K562 (cell line): ENCODE measurements around the gene SERINC3. TPM values are rescaled to one million over a fixed set of nuclear protein-coding genes. Genes with fewer than 3 reads are reported as not detected.

Experiments used
- ATAC-seq: fragments of 200-7000 bp; cut with Tn5 transposase; 3 replicates; pipeline ENCODE4 v1.9.1; 2020; ENCODE audit warnings: moderate library complexity
- BruUV-seq: library from RNA; stranded (reverse); fragments of 400-500 nt; replicated peaks from 2 replicates; lab custom pipeline; 2021; lab: Mats Ljungman, UMichigan
- CTCF ChIA-PET: fragments of 300-600 bp; formaldehyde crosslinking; extraction: SDS; loops from one replicate; lab custom pipeline; 2021; ENCODE audit warnings: low intra/inter-chr PET ratio; lab: Yijun Ruan, JAX
- POLR2A ChIA-PET: fragments of 300-600, 350-650 bp; sonication (Branson Sonifier 250); formaldehyde crosslinking; extraction: SDS; loops from one replicate; lab custom pipeline; 2021; ENCODE audit warnings: antibody characterized with exemption, inconsistent platforms; lab: Yijun Ruan, JAX
- DNase-seq, 4 experiments: peaks; one replicate each; pipeline versions ENCODE4 v3.0.0 to v3.0.0-alpha.2; 2011 to 2018; ENCODE audit warnings: low spot score in 3 of 4, mixed read lengths in 3 of 4; ENCODE audit errors: extremely low read depth in 1 of 4
- FAIRE-seq: peaks from 2 replicates; lab custom pipeline; 2011; peaks lifted over from hg19 to GRCh38; lab: Jason Lieb, UNC
- H2AFZ ChIP-seq: 2 replicates; pipeline ENCODE4 v1.6.0; 2011; ENCODE audit warnings: low read depth, low read length, control low read depth, inconsistent platforms
- H3K27ac ChIP-seq: fragments of 200-600 bp; 3 replicates; pipeline ENCODE4 v1.8.0; 2011; ENCODE audit warnings: low read depth, mild to moderate bottlenecking, control low read depth, inconsistent platforms, low read length, moderate library complexity, mixed read lengths; ENCODE audit errors: extremely low read depth
- H3K27me3 ChIP-seq, 2 experiments: fragments of 300-600 bp in 1 of 2; 2 replicates in 1 of 2; 3 replicates in 1 of 2; pipeline versions ENCODE4 v1.6.0 to v1.8.0; 2011; ENCODE audit warnings: inconsistent platforms in 2 of 2, low read length in 2 of 2, mild to moderate bottlenecking in 1 of 2, mixed read lengths in 1 of 2, moderate library complexity in 1 of 2; ENCODE audit not compliant: control insufficient read depth in 2 of 2, insufficient read depth in 2 of 2
- H3K36me3 ChIP-seq: fragments of 300-600 bp; 3 replicates; pipeline ENCODE4 v1.8.0; 2011; ENCODE audit warnings: mild to moderate bottlenecking, low read length, inconsistent platforms; ENCODE audit not compliant: control insufficient read depth, insufficient read depth
- H3K4me1 ChIP-seq, 2 experiments: fragments of 200-600 bp in 1 of 2; replicated peaks in 1 of 2; 2 replicates in 1 of 2; 3 replicates in 1 of 2; pipeline versions ENCODE4 v1.5.1 to v1.8.0; 2011; ENCODE audit warnings: inconsistent platforms in 2 of 2, low read length in 2 of 2, mild to moderate bottlenecking in 1 of 2, mixed read lengths in 1 of 2, moderate library complexity in 1 of 2; ENCODE audit not compliant: control insufficient read depth in 2 of 2, insufficient read depth in 2 of 2
- H3K4me2 ChIP-seq: 2 replicates; pipeline ENCODE4 v1.6.1; 2011; ENCODE audit warnings: low read length, control low read depth, inconsistent platforms, mixed read lengths; ENCODE audit not compliant: insufficient read depth
- H3K4me3 ChIP-seq: fragments of 200-600 bp; sonication (generic), shearing (Covaris generic); 2 replicates; pipeline ENCODE4 v1.5.1; 2016; ENCODE audit warnings: control low read depth, inconsistent platforms
- H3K79me2 ChIP-seq: fragments of 200-600 bp; 3 replicates; pipeline ENCODE4 v1.8.0; 2011; ENCODE audit warnings: low read length, inconsistent platforms; ENCODE audit not compliant: control insufficient read depth, insufficient read depth
- H3K9ac ChIP-seq, 2 experiments: 2 replicates each; pipeline versions ENCODE4 v1.6.0 to v1.6.1; 2011; ENCODE audit warnings: low read depth in 2 of 2, low read length in 2 of 2, control low read depth in 1 of 2, inconsistent platforms in 1 of 2, mild to moderate bottlenecking in 1 of 2, mixed read lengths in 1 of 2; ENCODE audit not compliant: insufficient read depth in 1 of 2
- H3K9me1 ChIP-seq: one replicate; pipeline ENCODE4 v1.6.0; 2011; ENCODE audit warnings: inconsistent platforms, mild to moderate bottlenecking, low read length, moderate library complexity; ENCODE audit not compliant: control insufficient read depth, insufficient read depth
- H3K9me3 ChIP-seq: replicated peaks from 2 replicates; pipeline ENCODE4 v1.5.1; 2011; ENCODE audit warnings: low read depth, low read length, inconsistent platforms; ENCODE audit not compliant: control insufficient read depth, insufficient read depth
- H4K20me1 ChIP-seq: replicated peaks from 2 replicates; pipeline ENCODE4 v1.6.1; 2011; ENCODE audit warnings: low read length, inconsistent platforms, mixed read lengths; ENCODE audit not compliant: control insufficient read depth, insufficient read depth
- ADNP ChIP-seq: fragments of 200-800 bp; sonication (Bioruptor generic); IDR thresholded peaks from 2 replicates; pipeline ENCODE4 v1.6.1; 2016; ENCODE audit warnings: missing genetic modification characterization, missing compliant biosample characterization
- SOX6 ChIP-seq: fragments of 450-650 bp; IDR thresholded peaks from 2 replicates; pipeline ENCODE4 v1.6.1; 2014; ENCODE audit warnings: mild to moderate bottlenecking
- ZBTB40 ChIP-seq, 2 experiments: fragments of 450-650 bp in 1 of 2; sonication (generic) in 1 of 2; formaldehyde crosslinking in 1 of 2; IDR thresholded peaks; 2 replicates each; pipeline versions ENCODE4 v1.7.1 to v1.9.0; 2016 to 2022; ENCODE audit warnings: inconsistent platforms in 1 of 2, mild to moderate bottlenecking in 1 of 2, missing genetic modification reagents in 1 of 2
- WGBS: fragments of 100-300 bp; shearing (Covaris generic); methylation state at CpG from one replicate; pipeline ENCODE4 v1.1.6; 2016; ENCODE audit warnings: low coverage, mixed read lengths; ENCODE audit not compliant: insufficient coverage; ENCODE audit errors: missing lambda C conversion rate; 5-methylcytosine and 5-hydroxymethylcytosine counted together
- in situ Hi-C: fragments of 300-500 bp; cut with MboI; formaldehyde crosslinking; loops from 4 replicates; pipeline ENCODE4 v1.15.0; 2018; ENCODE audit warnings: inconsistent platforms, mixed read lengths
- intact Hi-C: fragments of 100-400 bp; cut with micrococcal nuclease; formaldehyde crosslinking; loops from 2 replicates; pipeline ENCODE4 v1.14.2; 2022
- polyA plus RNA-seq, 8 experiments: library from polyadenylated mRNA; depleted of rRNA in 4 of 8; stranded (reverse) in 5 of 8; unstranded in 3 of 8; fragments of >200 nt; fragmentation: Nextera tagmentation in 2 of 8; fragmentation: Illumina TruSeq in 1 of 8; extraction: Ambion mirVana in 2 of 8; extraction: Trizol in 1 of 8; gene quantifications; 2 replicates each; pipeline versions ENCODE4 v1.2.1 to v1.2.3, GENCODE V29; 2011 to 2014; ENCODE audit warnings: inconsistent platforms in 1 of 8, missing spikeins in 1 of 8
- total RNA-seq, 7 experiments: library from RNA; depleted of rRNA in 6 of 7; stranded (reverse); fragments of >200 nt in 6 of 7; fragmentation: Illumina TruSeq in 2 of 7; extraction: Trizol in 2 of 7; gene quantifications; 2 replicates each; pipeline versions ENCODE4 v1.2.1 to v1.2.3, GENCODE V29; 2011 to 2021; ENCODE audit warnings: low replicate concordance in 1 of 7
- TF ChIP-seq, protein P1 (sequence below): fragments of 250-450 bp; sonication (Bioruptor Pico); IDR thresholded peaks from 2 replicates; pipeline ENCODE4 v1.8.0; 2021; ENCODE audit warnings: borderline replicate concordance, mild to moderate bottlenecking, moderate library complexity; ENCODE audit not compliant: poor library complexity, severe bottlenecking

The SERINC3 gene
- total and polyA plus RNA-seq, 9 of the 15 experiments (the other 6 are each of a cell fraction or from before 2014, with no cell fraction given): 24.7 to 107 (median 48.8) TPM

GRCh38 chr20:44541992-44542391 is 20.1 kb upstream of the SERINC3 start:
- H3K27me3 ChIP-seq: no peaks in the 10 kb centered on the region
- no peaks in the 10 kb centered on the region for H3K36me3 ChIP-seq
- H3K4me1 ChIP-seq: peaks cover 3 to 14% of the 10 kb centered on the region in 2 experiments; a peak in 3 of 5 replicates
- intact Hi-C loops: no loop called here
- ChIA-PET CTCF (no interaction called here), POLR2A (interaction anchor here (1.1 kb wide), 1 partner anchor 12 kb away, joined by 3 read pairs; no protein-coding TSS in a partner anchor)
- no peak overlapping the region for H3K4me2 ChIP-seq
- no peak overlapping the region for H3K4me3 ChIP-seq
- H3K27ac ChIP-seq: no peak overlapping the region
- H3K9me1 ChIP-seq: no peaks in the 10 kb centered on the region
- BruUV-seq: no TSS peak
- H2AFZ ChIP-seq: peak overlapping the region; percentile 47; the same call in 1 of the 2 replicates
- no peak overlapping the region for H3K9ac ChIP-seq
- TF ChIP-seq, protein P1, sequence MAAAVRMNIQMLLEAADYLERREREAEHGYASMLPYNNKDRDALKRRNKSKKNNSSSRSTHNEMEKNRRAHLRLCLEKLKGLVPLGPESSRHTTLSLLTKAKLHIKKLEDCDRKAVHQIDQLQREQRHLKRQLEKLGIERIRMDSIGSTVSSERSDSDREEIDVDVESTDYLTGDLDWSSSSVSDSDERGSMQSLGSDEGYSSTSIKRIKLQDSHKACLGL: no peak
- peak; percentile 25; the same call in 1 of the 2 replicates for TF ChIP-seq ADNP
- no peak for TF ChIP-seq ZBTB40 (IDR thresholded peaks at IDR 0.05)
- TF ChIP-seq ZBTB40 (CRISPR knock-in tag; IDR thresholded peaks at IDR 0.05): no peak
- TF ChIP-seq SOX6: 0 out of 2 replicates have a peak, but pooled peaks have one; percentile 34
- FAIRE-seq (no peak), DNase-seq (no peak), ATAC-seq (no peak)
- no peaks in the 10 kb centered on the region for H3K79me2 ChIP-seq
- WGBS: 45% methylated on average over 4 of the region's 4 CpGs
- in situ Hi-C loops: no loop called here
- H4K20me1 ChIP-seq: no peaks in the 10 kb centered on the region
- H3K9me3 ChIP-seq: no peaks in the 10 kb centered on the region
